HG02623 (cell line): ENCODE measurements around the gene PARP6.
"Not testable (repeated sequence)": the region's sequence is repeated elsewhere in the genome, so short reads cannot be mapped to it uniquely, and the experiment has no call there.

Experiments
- ATAC-seq: cut with Tn5 transposase; IDR thresholded peaks from one replicate; pipeline ENCODE4 v1.9.1; 2021; ENCODE audit warnings: moderate library complexity; ENCODE audit not compliant: unreplicated experiment

The PARP6 gene

DNA sequence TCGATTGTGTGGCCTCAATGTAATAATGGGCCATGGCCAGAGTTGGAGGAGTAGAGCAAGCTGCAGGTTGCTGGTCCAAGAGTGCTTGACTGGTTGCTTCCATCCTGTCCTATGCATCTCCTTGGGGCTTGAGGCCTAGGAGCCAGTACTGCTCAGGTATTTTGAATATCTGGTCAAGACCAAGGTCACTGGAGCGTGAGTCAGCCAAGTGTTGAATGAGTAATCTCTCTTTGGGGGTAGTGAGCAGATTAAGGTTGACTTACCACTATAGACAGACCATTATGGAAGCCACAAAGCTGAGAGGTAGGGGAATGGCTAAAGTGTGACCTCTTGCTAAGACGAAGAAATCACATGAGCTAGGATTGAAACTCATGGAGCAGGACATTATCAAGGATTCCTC is 9.4 kb upstream of the PARP6 start:
- ATAC-seq: no peak

DNA sequence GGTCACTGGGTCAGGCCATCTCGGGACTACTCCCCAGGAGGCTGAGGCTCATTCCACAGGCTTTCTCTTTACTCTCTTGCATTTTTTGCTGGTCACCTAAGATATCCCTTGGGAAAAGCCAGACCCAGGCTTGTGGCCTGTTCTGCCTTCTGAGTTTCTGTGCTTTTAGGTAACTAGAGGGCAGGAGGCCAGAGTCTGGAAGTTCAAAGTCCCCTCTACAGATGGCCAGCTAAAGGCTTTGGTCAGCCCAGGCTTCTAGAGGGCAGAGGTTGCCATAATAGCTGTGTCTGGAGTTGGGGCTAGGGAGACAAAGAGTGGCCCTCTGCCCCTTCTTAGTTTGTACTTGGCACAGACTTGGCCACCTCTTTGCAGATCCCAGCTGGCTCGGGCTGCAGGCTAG is 8.4 kb upstream of the PARP6 start:
- no peak for ATAC-seq

DNA sequence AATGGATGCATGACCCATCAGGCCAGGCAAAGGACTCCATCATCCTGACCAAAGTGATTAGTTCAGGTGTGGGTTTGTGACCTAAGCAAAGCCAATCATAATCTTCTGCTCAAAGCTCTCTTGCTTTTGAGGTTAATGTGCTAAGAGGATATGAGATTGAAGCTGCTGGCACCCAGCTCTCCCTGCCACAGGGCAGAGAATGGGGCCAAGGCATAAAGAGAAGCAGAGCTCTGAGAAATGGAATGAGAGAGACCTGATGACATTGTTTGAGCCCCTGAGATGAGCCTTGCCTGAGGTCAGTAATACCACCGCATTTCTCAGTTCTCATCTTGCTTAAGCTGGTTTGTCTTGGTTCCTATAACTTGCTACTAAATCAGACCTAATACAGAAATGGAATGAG is 6.4 kb upstream of the PARP6 start:
- no peak for ATAC-seq

GRCh38 chr15:72276326-72276700 is 4.0 kb upstream of the PARP6 start:
- no peak for ATAC-seq

DNA sequence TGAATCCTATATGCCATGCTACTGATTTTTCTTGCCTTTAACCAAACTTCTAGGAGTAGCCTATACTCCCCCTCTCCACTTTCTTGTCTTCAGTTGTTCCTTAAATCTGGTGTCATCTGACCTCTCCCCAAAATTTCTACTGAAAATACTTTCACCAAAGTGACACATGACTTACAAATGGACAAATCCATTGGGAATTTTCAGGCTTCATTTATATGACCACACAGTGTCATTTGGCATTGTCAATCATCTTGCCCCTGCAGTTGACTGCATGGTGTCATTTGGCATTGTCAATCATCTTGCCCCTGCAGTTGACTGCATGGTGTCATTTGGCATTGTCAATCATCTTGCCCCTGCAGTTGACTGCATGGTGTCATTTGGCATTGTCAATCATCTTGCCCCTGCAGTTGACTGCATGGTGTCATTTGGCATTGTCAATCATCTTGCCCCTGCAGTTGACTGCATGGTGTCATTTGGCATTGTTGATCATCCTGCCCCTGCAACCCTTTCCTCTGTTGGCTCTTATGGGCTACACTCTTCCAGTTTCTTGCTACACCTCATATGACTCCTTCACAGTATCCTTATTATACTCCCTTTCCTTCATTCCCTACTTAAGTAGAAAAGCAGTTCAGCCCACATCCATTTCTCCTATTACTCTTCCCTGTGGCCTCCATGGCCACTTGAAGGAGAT is 3.4 kb upstream of the PARP6 start:
- not testable (repeated sequence) for ATAC-seq

GRCh38 chr15:72272997-72273352 is 621 bp upstream of the PARP6 start:
- no peak for ATAC-seq

GRCh38 chr15:72271895-72272212 is 500 bp downstream of the PARP6 start:
- ATAC-seq: no peak

DNA sequence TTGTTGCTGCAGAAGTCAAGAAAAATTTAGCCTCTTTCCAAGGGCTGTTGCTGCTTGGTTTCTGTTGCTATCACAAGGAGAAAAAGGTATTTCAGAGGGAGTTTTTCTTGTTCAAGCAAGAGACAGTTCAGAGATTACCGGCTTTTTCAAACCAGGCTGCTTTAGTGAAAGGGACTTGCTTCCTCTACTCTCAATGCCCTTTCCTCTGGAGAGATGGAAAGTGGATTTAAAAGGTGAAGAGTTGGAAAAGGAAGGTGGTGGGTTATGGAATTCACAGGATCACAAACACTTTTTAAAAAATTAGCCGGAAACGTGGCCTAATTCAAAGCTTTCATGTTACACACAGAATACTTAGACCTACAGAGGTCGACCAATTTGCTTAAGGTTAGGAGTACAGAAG is 1.1 kb downstream of the PARP6 start:
- ATAC-seq: no peak

GRCh38 chr15:72269739-72270138 is 2.6 kb downstream of the PARP6 start:
- no peak for ATAC-seq

DNA sequence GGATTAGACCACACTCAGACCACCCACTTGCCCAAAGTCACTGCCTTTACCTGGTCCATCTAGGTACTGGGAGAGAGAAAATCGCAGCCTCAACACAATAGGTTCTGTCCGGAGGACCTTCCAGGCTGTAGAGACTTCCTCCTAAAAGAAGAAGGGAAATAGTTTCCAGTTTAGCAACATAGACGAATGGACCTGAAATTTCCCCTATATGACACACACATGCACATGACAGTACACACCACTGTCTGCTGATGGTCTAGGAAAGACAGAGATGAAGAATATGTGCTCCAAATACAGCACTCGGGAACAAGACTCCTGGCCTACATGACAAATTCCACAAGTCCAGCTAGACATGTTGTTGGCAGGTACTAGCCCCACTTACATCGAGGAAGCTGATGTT is 7.3 kb downstream of the PARP6 start:
- no peak for ATAC-seq

DNA sequence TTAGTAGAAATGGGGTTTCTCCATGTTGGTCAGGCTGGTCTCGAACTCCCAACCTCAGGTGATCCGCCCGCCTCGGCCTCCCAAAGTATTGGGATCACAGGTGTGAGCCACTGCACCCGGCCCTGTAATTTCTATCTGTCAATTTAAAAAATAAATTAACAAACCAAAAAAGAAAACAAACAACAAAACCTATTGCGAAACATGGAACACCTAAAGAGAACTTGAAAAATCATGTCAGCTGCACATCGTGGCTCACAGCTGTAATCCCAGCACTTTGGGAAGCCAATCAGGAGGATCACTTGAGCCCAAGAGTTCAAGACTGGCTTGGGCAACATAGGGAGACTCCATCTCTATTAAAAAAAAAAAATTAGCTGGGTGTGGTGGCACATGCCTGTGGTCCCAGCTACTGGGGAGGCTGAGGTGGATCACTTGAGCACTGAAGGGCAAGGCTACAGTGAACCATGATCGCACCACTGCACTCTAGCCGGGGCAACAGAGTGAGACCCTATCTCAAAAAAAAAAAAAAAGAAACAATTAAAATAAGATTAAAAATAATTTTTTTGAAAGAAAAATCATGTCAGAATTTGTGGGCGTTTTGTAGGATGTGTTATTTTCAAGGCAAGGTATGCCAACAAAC is 19.6 kb downstream of the PARP6 start:
- ATAC-seq: no peak

DNA sequence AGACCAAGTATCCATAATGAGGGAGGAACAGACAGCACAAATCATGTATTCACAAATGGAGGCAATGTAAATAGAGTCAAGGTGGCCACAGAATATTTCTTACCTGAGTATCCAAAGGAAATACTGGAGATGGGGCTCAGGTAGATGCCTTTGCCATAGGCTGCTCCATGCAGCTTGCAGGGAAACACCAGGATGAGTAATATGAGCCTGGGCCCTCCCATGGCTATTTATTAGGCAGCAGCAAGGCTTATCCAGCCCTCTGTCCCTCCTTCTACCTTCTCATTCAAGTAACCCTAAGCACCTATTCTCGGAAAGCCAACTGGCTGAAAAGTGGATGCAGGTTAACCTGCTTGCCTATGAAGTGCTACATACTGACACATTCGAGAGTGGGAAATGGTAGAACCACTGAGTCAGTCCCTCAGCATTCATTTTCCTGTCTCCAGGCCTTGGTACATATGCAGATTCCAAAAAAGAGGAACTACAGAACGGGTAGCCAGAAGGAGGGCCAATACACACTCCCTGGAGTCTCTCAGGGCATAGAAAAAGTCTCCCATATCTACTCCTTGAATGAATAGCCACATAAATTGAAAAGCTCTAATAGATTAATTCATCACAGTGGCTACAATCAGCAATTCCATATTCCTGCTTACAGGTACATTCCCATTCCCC is 23.1 kb downstream of the PARP6 start:
- no peak for ATAC-seq

DNA sequence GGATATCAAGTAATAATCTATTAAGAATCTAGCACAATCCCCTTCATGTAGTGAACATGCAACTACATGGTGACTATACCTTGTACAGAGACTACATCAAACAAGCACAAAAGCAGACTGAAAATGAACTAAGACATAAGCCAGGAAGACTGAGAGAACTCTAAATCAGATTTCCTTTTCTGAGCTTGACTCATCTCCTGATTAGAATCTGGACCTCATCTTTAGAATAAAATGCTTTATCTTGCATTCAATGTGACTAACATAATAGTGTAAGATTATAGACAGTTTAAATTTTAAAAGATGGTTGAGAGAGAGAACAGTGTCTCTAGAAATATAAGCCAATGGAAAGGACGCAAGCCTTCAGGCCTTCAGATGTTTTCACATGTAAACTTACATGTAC is 23.8 kb downstream of the PARP6 start:
- ATAC-seq: no peak

GRCh38 chr15:72242775-72243370 is 29.5 kb downstream of the PARP6 start:
- no peak for ATAC-seq

DNA sequence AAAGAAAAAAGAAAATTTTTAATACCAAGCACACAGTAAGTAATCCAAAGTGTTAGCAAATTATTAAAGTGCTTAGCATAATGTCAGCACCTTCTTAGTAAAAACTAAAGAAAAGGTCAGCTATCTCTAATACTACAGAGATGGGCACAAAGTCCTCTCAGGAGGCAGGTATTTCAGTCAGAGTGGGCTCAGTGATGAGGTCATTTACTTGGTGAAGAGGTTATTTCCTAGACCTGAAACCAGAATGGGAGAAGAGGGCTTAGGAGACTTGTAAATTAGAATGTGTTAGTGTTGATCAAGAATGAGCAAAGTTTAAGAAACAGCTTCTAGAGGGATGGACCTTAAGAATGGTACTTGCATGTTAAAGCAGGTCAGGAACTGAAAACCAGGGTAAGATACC is 32.7 kb downstream of the PARP6 start:
- ATAC-seq: no peak

DNA sequence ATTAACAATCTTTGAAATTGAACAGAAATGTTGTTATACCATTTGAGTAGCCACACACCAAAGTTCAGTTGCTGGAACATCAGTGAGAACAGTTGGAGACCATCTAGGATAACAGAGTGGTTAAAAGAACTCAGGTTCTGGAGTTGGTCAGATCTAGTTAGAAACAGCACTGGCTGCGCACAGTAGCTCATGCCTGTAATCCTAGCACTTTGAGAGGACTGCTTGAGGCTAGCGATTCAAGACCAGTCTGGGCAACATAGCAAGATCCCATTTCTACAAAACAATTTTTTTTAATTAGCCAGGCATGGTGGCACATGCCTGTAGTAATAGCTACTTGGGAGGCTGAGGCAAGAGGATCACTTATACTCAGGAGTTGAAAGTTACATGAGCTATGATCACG is 33.8 kb downstream of the PARP6 start:
- no peak for ATAC-seq

DNA sequence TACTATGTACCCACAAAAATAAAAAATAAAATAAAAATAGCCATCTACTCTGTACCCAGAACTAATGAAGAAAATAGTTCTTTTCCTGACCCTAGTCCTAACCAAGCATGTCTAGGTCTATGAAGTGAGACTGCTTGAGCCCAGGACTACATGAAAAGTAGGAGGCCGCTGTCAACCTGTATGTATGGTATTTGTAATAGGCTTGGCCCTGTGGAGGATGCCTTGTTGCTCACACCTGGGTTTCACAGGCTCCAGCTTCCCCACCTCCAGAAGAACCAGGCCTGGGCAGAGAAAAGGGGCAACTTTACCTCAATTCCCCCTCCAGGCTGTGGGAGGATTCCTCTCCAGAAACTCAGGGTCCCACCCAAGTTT is 34.5 kb downstream of the PARP6 start:
- no peak for ATAC-seq

DNA sequence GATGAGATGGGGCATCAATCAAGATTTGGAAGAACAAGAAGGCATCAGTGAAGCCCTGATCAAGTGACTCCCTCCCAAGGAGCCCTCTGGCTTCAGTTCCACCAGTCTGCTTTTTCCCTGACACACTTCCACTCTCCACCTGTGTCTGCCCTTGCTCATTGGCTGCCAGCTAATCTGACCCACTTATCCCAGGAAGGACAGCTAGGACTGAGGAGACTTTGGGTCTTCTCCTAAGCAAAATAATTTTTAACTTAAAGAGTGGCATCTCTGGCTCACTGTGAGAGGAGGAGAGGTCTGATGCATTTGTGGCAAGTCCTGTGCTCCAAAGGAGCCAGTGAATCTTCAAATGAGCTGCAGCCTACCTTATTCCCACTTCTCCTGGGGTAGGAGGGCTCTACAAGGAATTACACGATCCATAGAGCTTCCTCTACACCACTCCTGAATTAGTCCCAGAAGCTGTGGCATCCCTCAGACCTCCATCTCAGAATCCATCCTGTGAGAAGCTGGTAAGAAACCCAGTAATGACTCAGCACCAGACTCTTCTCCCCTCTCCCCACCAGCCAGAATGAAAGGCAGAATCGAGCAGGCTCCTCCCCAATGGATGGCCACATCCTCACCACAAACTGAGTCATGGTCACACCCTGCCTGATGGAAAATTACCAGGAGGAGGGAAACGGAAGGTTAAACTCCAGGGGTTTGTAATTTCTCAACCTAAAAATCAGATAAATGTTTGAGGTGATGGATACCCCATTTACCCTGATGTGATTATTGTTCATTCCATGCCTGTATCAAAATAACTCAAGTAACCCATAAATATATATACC is 35.1 kb downstream of the PARP6 start:
- no peak for ATAC-seq

- ATAC-seq: no peak
Observed at GRCh38 chr15:72236381-72237003, 35.9 kb downstream of the PARP6 start.

- no peak for ATAC-seq
Observed at GRCh38 chr15:72235298-72235697, 37.1 kb downstream of the PARP6 start.

- ATAC-seq: no peak
Observed at GRCh38 chr15:72233769-72234168, 38.6 kb downstream of the PARP6 start.
